H9 (cell line): ENCODE data around the gene PSMB7. TPM values are rescaled to one million over a fixed set of nuclear protein-coding genes. Genes with fewer than 3 reads are reported as not detected.

Experiments used
- DNase-seq: peaks from one replicate; pipeline ENCODE4 v3.0.0-alpha.2; 2017
- H2AFZ ChIP-seq: one replicate; pipeline ENCODE4 v1.6.1; 2013; ENCODE audit warnings: mild to moderate bottlenecking, low read length, control low read depth, moderate library complexity
- H2AK5ac ChIP-seq: 2 replicates; pipeline ENCODE4 v1.6.1; 2013; ENCODE audit warnings: low read length, control low read depth, mixed read lengths; ENCODE audit not compliant: insufficient read length
- H2BK120ac ChIP-seq: one replicate; pipeline ENCODE4 v1.6.1; 2013; ENCODE audit warnings: low read depth, mild to moderate bottlenecking, low read length, control low read depth, inconsistent platforms; ENCODE audit not compliant: poor library complexity, severe bottlenecking
- H2BK12ac ChIP-seq: 2 replicates; pipeline ENCODE4 v1.6.1; 2013; ENCODE audit warnings: low read length, control low read depth, mixed read lengths, low read depth; ENCODE audit not compliant: insufficient read length
- H2BK15ac ChIP-seq: 2 replicates; pipeline ENCODE4 v1.6.1; 2013; ENCODE audit warnings: low read depth, low read length, control low read depth
- H2BK20ac ChIP-seq: one replicate; pipeline ENCODE4 v1.6.1; 2013; ENCODE audit warnings: low read depth, mild to moderate bottlenecking, low read length, control low read depth, inconsistent platforms; ENCODE audit not compliant: poor library complexity, severe bottlenecking
- H2BK5ac ChIP-seq: 2 replicates; pipeline ENCODE4 v1.6.1; 2013; ENCODE audit warnings: low read length, control low read depth, mixed read lengths; ENCODE audit not compliant: insufficient read length
- H3K14ac ChIP-seq: 2 replicates; pipeline ENCODE4 v1.6.1; 2013; ENCODE audit warnings: low read length, control low read depth; ENCODE audit not compliant: insufficient read depth
- H3K18ac ChIP-seq: 2 replicates; pipeline ENCODE4 v1.6.1; 2013; ENCODE audit warnings: low read depth, mild to moderate bottlenecking, mixed read lengths, low read length, control low read depth; ENCODE audit not compliant: insufficient read length
- H3K23ac ChIP-seq: 2 replicates; pipeline ENCODE4 v1.6.1; 2013; ENCODE audit warnings: low read length, control low read depth, mixed read lengths, low read depth; ENCODE audit not compliant: insufficient read length
- H3K23me2 ChIP-seq: 2 replicates; pipeline ENCODE4 v1.6.1; 2013; ENCODE audit warnings: low read depth, mild to moderate bottlenecking, mixed read lengths, low read length, control low read depth; ENCODE audit not compliant: insufficient read length, poor library complexity, severe bottlenecking
- H3K27ac ChIP-seq: 2 replicates; pipeline ENCODE4 v1.5.1; 2013; ENCODE audit warnings: low read length, control low read depth, mixed read lengths, low read depth; ENCODE audit not compliant: insufficient read length
- H3K27me3 ChIP-seq: 2 replicates; pipeline ENCODE4 v1.6.1; 2013; ENCODE audit warnings: low read length, control low read depth, inconsistent platforms; ENCODE audit not compliant: insufficient read depth
- H3K4ac ChIP-seq: 2 replicates; pipeline ENCODE4 v1.6.1; 2013; ENCODE audit warnings: low read depth, mild to moderate bottlenecking, control low read depth, inconsistent platforms, low read length, moderate library complexity
- H3K4me1 ChIP-seq: 2 replicates; pipeline ENCODE4 v1.6.1; 2013; ENCODE audit warnings: low read length, control low read depth, inconsistent platforms; ENCODE audit not compliant: insufficient read depth
- H3K4me2 ChIP-seq: 2 replicates; pipeline ENCODE4 v1.6.1; 2013; ENCODE audit warnings: low read length, control low read depth, mixed read lengths; ENCODE audit not compliant: insufficient read length, insufficient read depth
- H3K56ac ChIP-seq: 2 replicates; pipeline ENCODE4 v1.6.1; 2013; ENCODE audit warnings: low read depth, mild to moderate bottlenecking, mixed read lengths, low read length, control low read depth; ENCODE audit not compliant: insufficient read length
- H3K79me1 ChIP-seq: 2 replicates; pipeline ENCODE4 v1.6.1; 2013; ENCODE audit warnings: low read depth, mild to moderate bottlenecking, moderate library complexity, low read length, control low read depth, inconsistent platforms; ENCODE audit not compliant: insufficient read depth, poor library complexity, severe bottlenecking
- H3K79me2 ChIP-seq: 2 replicates; pipeline ENCODE4 v1.6.1; 2013; ENCODE audit warnings: low read length, control low read depth, inconsistent platforms; ENCODE audit not compliant: insufficient read depth
- H3K9ac ChIP-seq: 2 replicates; pipeline ENCODE4 v1.6.1; 2013; ENCODE audit warnings: low read length, control low read depth, mixed read lengths; ENCODE audit not compliant: insufficient read length; ENCODE audit errors: extremely low read depth
- H3K9me3 ChIP-seq: one replicate; pipeline ENCODE4 v1.6.1; 2013; ENCODE audit warnings: low read depth, low read length, inconsistent platforms; ENCODE audit not compliant: control insufficient read depth
- H3T11ph ChIP-seq: one replicate; pipeline ENCODE4 v1.6.1; 2013; ENCODE audit warnings: mild to moderate bottlenecking, low read length, control low read depth, inconsistent platforms
- H4K20me1 ChIP-seq: one replicate; pipeline ENCODE4 v1.6.1; 2013; ENCODE audit not compliant: control insufficient read depth, insufficient read length, insufficient read depth
- H4K5ac ChIP-seq: 2 replicates; pipeline ENCODE4 v1.6.1; 2013; ENCODE audit warnings: low read depth, mild to moderate bottlenecking, mixed read lengths, low read length, control low read depth; ENCODE audit not compliant: insufficient read length
- H4K8ac ChIP-seq: replicated peaks from 2 replicates; pipeline ENCODE4 v1.6.1; 2013; ENCODE audit warnings: low read length, control low read depth, mixed read lengths, low read depth; ENCODE audit not compliant: insufficient read length
- H4K91ac ChIP-seq: 2 replicates; pipeline ENCODE4 v1.6.1; 2013; ENCODE audit warnings: low read depth, mild to moderate bottlenecking, moderate library complexity, mixed read lengths, low read length, control low read depth; ENCODE audit not compliant: insufficient read length
- H3K27ac Mint-ChIP-seq, 3 experiments: 2 replicates in 2 of 3; 3 replicates in 1 of 3; pipeline ENCODE4 v1.8.0; 2020 to 2021; ENCODE audit warnings: mixed read lengths in 3 of 3, mild to moderate bottlenecking in 1 of 3, moderate library complexity in 1 of 3
- H3K27me3 Mint-ChIP-seq: 2 replicates; pipeline ENCODE4 v1.8.0; 2021; ENCODE audit warnings: low read depth, mild to moderate bottlenecking, moderate library complexity, mixed read lengths
- H3K36me3 Mint-ChIP-seq, 3 experiments: 2 replicates in 2 of 3; 3 replicates in 1 of 3; pipeline ENCODE4 v1.8.0; 2020 to 2021; ENCODE audit warnings: low read depth in 3 of 3, mixed read lengths in 3 of 3; ENCODE audit not compliant: insufficient read depth in 1 of 3
- H3K4me1 Mint-ChIP-seq, 2 experiments: 2 replicates each; pipeline ENCODE4 v1.8.0; 2020; ENCODE audit warnings: mixed read lengths in 2 of 2
- H3K4me3 Mint-ChIP-seq, 2 experiments: 2 replicates in 1 of 2; 3 replicates in 1 of 2; pipeline ENCODE4 v1.8.0; 2020 to 2021; ENCODE audit warnings: mild to moderate bottlenecking in 2 of 2, mixed read lengths in 2 of 2, moderate library complexity in 1 of 2
- H3K9me3 Mint-ChIP-seq, 2 experiments: 2 replicates in 1 of 2; 3 replicates in 1 of 2; pipeline ENCODE4 v1.8.0; 2020; ENCODE audit warnings: mild to moderate bottlenecking in 2 of 2, mixed read lengths in 2 of 2, moderate library complexity in 1 of 2
- WGBS: extraction: QIAGEN DNeasy Blood & Tissue Kit; methylation state at CpG from one replicate; pipeline ENCODE4 v1.1.7; 2013; ENCODE audit warnings: missing lambda C conversion rate, low lambda C conversion rate, mixed read lengths; ENCODE audit not compliant: insufficient read length; ENCODE audit errors: extremely low coverage; 5-methylcytosine and 5-hydroxymethylcytosine counted together
- total RNA-seq: library from RNA; stranded (reverse); gene quantifications from 2 replicates; pipeline ENCODE4 v1.2.1, GENCODE V29; 2021
- TF ChIP-seq, protein P1 (sequence below): fragments of 200-600 bp; sonication (generic); conservative IDR thresholded peaks from 3 replicates; pipeline ENCODE4 v1.8.0; 2021; ENCODE audit warnings: antibody characterized with exemption, mild to moderate bottlenecking

The PSMB7 gene
- total RNA-seq, 1 experiment from 2014 or later = 209 TPM

DNA sequence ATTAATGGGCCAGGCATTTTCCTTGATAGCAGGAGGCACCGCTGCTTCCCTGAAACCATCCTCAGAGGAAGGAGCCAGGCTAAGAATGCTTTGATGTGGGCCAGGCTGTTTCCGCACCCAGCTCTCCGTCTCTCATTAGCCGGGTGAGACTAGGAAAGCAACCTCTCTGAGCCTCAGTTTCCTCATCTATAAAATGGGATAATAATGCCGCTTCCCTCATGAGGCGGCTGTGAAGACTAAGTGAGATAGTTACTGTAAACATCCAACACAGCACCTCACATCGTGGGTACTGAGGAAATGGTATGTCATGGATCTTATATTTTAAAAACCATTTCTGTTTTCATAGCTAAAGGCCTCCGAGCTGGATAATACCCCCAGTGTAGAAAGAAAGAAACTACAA lies 111.0 kb downstream of the PSMB7 start:
- WGBS = no CpG with 5 or more reads among the region's 8 CpGs
- no peaks in the 10 kb centered on the region for H4K20me1 ChIP-seq
- no peaks in the 10 kb centered on the region for H3K27me3 Mint-ChIP-seq

More for the DNA sequence above, 111.0 kb downstream of the PSMB7 start:
- H3K4me3 Mint-ChIP-seq = no peak overlapping the region
- H2BK120ac ChIP-seq = no peak overlapping the region
- peaks cover 12 to 13% of the 10 kb centered on the region in 2 experiments for H3K4me1 Mint-ChIP-seq
- H3K56ac ChIP-seq = no peak overlapping the region
- no peaks in the 10 kb centered on the region for H3K27me3 ChIP-seq
- no peaks in the 10 kb centered on the region for H3K23me2 ChIP-seq
- no peaks in the 10 kb centered on the region for H3K79me2 ChIP-seq
- no peaks in the 10 kb centered on the region for H3K9me3 ChIP-seq
- no peak overlapping the region for H4K5ac ChIP-seq
- no peak overlapping the region for H3K14ac ChIP-seq
- H3K36me3 Mint-ChIP-seq = 0 out of 7 replicates have a peak, but pooled peaks cover 0 to 4% (median 2%) of the 10 kb centered on the region in 3 experiments
- no peak overlapping the region for H2AFZ ChIP-seq
- no peak overlapping the region for H2BK5ac ChIP-seq
- no peak overlapping the region for H4K91ac ChIP-seq
- H2BK20ac ChIP-seq = no peak overlapping the region
- H3K18ac ChIP-seq = no peak overlapping the region
- H2AK5ac ChIP-seq = no peak overlapping the region
- H3K23ac ChIP-seq = no peak overlapping the region
- H3K9ac ChIP-seq = no peak overlapping the region
- no peak overlapping the region for H3T11ph ChIP-seq
- H3K79me1 ChIP-seq = no peaks in the 10 kb centered on the region
- TF ChIP-seq, protein P1, sequence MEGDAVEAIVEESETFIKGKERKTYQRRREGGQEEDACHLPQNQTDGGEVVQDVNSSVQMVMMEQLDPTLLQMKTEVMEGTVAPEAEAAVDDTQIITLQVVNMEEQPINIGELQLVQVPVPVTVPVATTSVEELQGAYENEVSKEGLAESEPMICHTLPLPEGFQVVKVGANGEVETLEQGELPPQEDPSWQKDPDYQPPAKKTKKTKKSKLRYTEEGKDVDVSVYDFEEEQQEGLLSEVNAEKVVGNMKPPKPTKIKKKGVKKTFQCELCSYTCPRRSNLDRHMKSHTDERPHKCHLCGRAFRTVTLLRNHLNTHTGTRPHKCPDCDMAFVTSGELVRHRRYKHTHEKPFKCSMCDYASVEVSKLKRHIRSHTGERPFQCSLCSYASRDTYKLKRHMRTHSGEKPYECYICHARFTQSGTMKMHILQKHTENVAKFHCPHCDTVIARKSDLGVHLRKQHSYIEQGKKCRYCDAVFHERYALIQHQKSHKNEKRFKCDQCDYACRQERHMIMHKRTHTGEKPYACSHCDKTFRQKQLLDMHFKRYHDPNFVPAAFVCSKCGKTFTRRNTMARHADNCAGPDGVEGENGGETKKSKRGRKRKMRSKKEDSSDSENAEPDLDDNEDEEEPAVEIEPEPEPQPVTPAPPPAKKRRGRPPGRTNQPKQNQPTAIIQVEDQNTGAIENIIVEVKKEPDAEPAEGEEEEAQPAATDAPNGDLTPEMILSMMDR = no peak
- H2BK12ac ChIP-seq = no peak overlapping the region
- no peak for DNase-seq
- H3K9me3 Mint-ChIP-seq = no peaks in the 10 kb centered on the region
- no peak overlapping the region for H3K4me2 ChIP-seq
- no peak overlapping the region for H2BK15ac ChIP-seq
- no peaks in the 10 kb centered on the region for H3K4me1 ChIP-seq
- H3K4ac ChIP-seq = no peak overlapping the region
- H3K27ac Mint-ChIP-seq = no peak overlapping the region
- no peak overlapping the region for H3K27ac ChIP-seq
- no peak overlapping the region for H4K8ac ChIP-seq
